HG03139 (cell line): ENCODE measurements around the gene PRPSAP1.
"Not testable (repeated sequence)": the region's sequence is repeated elsewhere in the genome, so short reads cannot be mapped to it uniquely, and the experiment has no call there.

Source experiments
- ATAC-seq: cut with Tn5 transposase; IDR thresholded peaks from one replicate; pipeline ENCODE4 v1.9.1; 2021; ENCODE audit not compliant: unreplicated experiment

PRPSAP1 gene

GRCh38 chr17:76278268-76278908 is 75.3 kb downstream of the PRPSAP1 start:
- no peak for ATAC-seq

- no peak for ATAC-seq
Observed at GRCh38 chr17:76277300-76278267, 76.1 kb downstream of the PRPSAP1 start.

DNA sequence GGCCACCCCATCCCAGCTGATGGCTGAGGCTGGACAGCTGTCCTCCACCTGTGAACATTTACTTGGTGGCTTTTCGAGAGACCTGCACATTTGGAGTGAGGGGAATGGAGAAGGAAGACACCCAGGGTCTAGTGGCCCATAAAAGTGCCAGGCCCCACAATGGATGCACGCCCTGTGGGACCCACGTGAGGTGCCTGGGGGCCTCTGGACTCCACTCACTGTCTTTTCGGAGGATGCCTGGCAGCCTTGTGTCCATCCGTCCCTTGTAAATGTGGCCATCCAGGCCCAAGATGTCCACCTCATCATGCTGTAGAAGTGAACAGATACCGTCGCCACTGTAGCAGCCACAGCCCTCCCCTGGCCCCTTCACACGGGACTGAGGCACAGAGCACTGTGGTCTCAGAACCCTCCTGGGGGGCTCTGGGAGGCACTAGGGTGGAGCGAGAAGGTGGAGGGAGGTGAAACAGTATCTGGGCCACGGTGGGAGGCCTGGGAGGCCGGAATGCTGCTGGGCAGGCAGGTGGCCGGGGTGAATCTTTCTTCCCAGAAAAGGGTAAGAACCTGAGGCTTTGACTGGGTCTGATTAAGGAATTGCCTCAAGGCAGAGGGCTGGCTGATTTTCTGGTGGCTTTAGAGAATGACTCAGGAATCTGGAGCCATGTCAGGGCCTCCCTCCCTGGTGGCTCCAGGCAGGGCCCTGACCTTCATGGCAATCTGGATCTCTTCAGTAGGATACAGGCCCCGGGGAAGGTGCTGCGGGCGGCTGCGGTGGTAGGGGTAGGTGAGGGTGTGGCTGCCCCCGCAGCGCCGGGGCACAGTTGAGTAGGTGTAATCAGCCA is 77.0 kb downstream of the PRPSAP1 start:
- no peak for ATAC-seq

GRCh38 chr17:76276069-76276431 is 77.7 kb downstream of the PRPSAP1 start:
- ATAC-seq: no peak

DNA sequence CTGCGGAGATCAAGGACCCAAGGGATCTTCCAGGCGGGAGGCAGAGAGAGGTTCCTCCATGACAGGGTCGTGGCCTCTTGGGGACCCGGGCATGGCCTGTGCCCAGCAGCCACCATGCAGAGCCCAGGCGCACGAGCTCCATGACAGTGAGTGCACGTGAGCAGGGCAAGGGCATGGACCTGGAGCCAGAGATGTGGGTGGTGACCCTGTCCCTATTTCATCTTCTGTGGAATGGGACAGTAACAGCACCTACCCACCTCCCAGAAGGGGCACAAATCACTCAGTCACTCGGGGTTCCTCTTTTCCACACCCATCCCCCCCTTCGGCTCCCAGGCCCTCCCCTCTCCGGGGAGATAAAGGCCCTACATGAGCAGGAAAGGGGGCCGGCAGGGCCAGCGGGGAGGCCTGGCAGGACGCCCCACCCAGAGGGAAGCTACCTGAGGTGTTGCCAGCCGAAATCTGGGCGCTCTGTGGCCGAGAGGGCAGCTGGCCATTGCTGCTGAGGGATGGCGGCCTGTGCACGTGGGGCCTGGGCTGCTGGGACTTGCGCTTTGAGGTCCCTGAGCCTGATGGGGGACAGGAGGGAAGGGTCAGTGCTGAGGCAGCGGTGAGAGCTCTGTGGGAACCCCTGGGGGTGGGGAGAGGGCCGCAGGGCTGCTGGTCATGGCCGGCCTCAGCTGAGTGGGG is 78.2 kb downstream of the PRPSAP1 start:
- ATAC-seq: no peak

- no peak for ATAC-seq
Observed at GRCh38 chr17:76274112-76274956, 79.4 kb downstream of the PRPSAP1 start.

GRCh38 chr17:76273445-76274111 is 80.1 kb downstream of the PRPSAP1 start:
- no peak for ATAC-seq

GRCh38 chr17:76272541-76273444 is 80.9 kb downstream of the PRPSAP1 start:
- ATAC-seq: peak; percentile 9

DNA sequence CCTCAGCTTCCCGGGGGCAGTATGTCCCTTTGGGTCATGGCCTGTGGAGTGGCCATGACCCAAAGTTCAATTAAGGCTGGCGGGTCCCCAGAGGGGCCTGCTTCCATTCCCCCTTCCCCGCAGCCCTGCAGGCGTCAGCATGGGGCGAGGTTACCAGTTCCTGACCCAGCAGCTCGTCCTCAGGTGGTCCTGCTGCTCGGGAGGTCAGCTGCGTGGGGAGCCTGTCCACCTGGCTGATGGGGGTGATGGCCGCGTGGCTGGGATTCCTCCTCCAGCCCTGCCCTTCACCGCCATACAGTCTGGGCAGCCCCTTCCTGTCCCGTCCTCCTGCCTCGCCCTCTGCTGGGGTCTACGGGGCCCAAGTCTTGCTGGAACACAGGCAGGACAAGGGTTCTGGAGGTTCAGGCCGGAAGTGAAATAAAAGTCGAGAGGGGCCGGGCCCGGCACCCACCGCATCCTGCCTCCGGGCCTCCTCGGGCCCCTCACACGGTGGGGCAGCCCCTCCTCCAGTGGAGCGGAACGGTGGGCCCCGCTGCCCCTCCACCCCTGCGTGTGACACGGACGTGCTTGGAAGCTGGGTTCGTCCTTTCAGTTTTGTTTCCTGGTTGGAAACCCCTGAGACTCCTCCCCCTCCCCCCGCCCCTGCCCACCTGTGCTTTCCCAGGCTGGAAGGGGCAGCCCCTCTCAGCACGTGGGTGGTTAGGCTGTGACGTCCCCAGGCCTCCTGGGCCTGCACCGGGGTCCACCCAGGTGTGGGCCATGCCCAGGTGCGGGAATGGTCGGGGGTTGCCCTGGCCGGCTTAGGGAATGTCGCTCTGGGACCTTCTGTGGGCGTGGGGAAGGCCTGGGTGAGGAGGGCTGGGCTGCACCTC is 81.8 kb downstream of the PRPSAP1 start:
- peak; percentile 40 for ATAC-seq

DNA sequence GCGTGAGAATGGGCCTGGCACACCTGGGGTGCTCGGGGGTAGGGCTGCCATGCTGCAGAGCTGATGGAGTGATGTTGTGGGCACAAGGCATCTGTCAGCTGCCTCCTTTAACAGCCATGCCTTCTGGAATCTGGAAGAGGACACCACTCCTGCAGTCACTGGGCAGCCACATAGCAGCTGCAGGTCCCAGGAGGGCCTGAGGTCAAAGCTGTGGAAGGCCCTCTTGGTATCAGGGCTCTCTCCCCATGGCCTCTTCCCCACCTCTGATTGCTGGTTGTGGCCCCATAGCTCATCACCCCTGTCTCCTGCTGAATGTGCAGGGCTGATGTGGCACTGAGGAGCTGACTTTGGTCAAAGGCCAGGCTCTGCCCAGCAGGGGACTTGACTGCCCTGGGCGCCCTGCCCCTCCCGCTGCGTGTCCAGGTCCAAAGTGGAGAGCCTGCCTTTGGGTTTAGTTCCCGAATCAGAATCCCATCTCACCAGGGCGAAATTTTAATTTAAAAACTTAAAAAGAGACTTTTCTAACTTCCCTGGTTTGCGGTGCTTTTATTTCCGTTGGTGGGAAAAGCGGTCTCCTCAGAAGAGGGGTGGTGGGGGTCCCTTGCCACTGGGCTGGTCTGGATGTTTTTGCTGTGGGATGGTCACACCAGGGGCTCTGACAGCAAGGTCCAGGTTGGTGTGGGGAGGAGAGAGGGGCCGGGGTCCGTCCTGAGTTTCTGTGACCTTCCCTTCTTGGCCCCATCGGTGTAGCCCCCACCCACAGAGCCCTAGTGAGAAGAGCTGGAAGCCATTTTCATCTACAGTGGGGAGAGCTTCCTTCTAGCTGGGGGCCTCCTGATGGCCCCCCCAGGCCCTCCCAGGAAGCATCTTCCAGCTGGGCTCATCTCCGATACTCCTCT is 82.7 kb downstream of the PRPSAP1 start:
- ATAC-seq: peak; percentile 2

DNA sequence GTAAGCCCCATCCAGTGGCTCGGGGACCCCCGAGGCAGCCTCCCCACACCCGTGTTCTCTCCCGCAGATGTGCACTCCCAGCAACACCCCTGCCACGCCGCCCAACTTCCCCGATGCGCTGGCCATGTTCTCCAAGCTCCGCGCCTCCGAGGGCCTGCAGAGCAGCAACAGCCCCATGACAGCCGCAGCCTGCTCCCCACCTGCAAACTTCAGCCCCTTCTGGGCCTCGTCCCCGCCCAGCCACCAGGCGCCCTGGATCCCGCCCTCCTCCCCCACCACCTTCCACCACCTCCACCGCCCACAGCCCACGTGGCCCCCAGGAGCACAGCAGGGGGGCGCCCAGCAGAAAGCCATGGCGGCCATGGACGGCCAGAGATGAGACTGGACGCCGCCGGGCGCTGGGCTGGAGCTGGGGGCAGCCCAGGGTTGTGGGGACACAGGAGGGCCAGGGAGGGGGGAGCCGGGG is 83.6 kb downstream of the PRPSAP1 start:
- no peak for ATAC-seq

DNA sequence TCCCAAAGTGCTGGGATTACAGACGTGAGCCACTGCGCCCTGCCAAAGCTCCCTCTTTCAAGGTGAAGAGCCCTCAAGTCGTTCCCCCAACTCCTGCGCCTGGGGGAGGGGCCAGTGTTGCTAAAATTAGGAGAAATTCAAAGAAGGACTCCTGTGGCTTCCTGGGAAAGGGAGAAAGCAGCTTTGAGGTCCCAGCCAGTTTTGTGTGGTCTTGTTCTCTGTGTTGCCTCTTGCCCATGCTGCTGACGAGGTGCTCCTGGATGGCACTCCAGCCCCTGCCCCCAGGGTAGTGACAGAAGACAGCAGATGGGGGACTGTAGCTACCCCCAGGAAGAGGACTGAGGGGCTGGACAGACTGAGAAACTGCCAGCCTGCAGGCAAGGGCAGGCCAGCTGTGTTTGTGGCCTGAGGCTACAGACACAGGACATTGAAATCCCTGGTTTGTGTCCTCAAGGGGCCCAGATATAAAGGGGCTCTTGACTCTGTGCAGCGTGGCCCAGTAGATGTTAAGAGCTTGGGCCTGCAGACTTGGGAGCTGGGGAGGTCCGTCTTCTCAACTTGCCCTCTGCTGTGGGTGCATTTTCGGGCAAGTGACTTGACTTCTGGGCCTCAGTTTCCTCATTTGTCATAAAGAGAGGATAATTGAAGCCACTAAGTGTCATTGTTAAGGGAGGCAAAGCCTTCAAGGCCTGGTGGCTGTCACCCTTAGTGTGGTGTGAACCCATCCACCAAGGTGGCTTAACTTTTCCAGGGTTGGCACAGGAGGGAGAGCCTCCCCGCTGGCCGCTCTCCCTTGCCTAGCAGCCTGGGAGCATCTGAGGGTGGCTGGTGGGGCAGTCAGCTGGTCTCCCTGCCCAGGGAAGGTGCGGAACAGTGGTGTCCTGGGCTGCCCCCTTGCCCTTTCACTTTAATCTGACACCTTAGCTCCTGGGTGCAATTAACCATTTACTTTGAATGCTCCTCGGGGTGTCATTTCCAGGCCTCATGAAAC is 84.4 kb downstream of the PRPSAP1 start:
- ATAC-seq: no peak

- no peak for ATAC-seq
Observed at GRCh38 chr17:76268015-76268749, 85.5 kb downstream of the PRPSAP1 start.

- not testable (repeated sequence) for ATAC-seq
Observed at GRCh38 chr17:76267581-76268001, 86.1 kb downstream of the PRPSAP1 start.
